T-helper 2 cell treated with Interferon-gamma antibody and Interleukin-4, amounts not matched to agents 5 μg/mL and 100 μg/mL, for 36 hours (primary cell): ENCODE data around the gene HIRIP3.
"Not testable (repeated sequence)": the region's sequence is repeated elsewhere in the genome, so short reads cannot be mapped to it uniquely, and the experiment has no call there.

Experiments used
- DNase-seq: peaks from one replicate; pipeline ENCODE4 v3.0.0; 2021; ENCODE audit warnings: low spot score
- H3K27ac Mint-ChIP-seq: one replicate; pipeline ENCODE4 v1.8.0; 2021; ENCODE audit warnings: mild to moderate bottlenecking, mixed read lengths
- H3K27me3 Mint-ChIP-seq: one replicate; pipeline ENCODE4 v1.8.0; 2021; ENCODE audit warnings: low read depth, mixed read lengths
- H3K36me3 Mint-ChIP-seq: one replicate; pipeline ENCODE4 v1.8.0; 2021; ENCODE audit warnings: low read depth, mixed read lengths
- H3K4me1 Mint-ChIP-seq: one replicate; pipeline ENCODE4 v1.8.0; 2021; ENCODE audit warnings: low read depth, mixed read lengths
- H3K4me3 Mint-ChIP-seq: one replicate; pipeline ENCODE4 v1.8.0; 2022; ENCODE audit warnings: mild to moderate bottlenecking, moderate library complexity, mixed read lengths
- H3K9me3 Mint-ChIP-seq: one replicate; pipeline ENCODE4 v1.8.0; 2021; ENCODE audit warnings: mixed read lengths

The HIRIP3 gene

DNA sequence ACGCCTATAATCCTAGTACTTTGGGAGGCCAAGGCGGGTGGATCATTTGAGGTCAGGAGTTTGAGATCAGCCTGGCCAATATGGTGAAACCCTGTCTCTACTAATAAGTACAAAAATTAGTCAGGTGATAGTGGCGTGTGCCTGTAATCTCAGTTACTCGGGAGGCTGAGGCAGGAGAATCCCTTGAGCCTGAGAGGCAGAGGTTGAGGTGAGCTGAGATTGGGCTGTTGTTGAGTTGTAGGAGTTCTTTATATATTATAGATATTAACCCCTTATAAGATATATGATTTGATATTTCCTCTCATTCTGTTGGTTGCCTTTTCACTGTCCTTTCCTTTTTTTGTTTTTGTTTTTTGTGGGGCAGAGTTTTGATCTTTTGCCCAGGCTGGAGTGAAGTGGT is 35.6 kb downstream of the HIRIP3 start:
- not testable (repeated sequence) for H3K27me3 Mint-ChIP-seq

GRCh38 chr16:29959293-29959692 is 36.1 kb downstream of the HIRIP3 start:
- no peaks in the 10 kb centered on the region for H3K9me3 Mint-ChIP-seq
- H3K4me3 Mint-ChIP-seq = no peak overlapping the region
- no peaks in the 10 kb centered on the region for H3K36me3 Mint-ChIP-seq
- no peak overlapping the region for H3K27ac Mint-ChIP-seq
- peaks cover 16% of the 10 kb centered on the region for H3K4me1 Mint-ChIP-seq
- H3K27me3 Mint-ChIP-seq = peaks cover 5% of the 10 kb centered on the region
- no peak for DNase-seq

More for the DNA sequence above, 35.6 kb downstream of the HIRIP3 start:
- not testable (repeated sequence) for H3K27ac Mint-ChIP-seq, H3K36me3 Mint-ChIP-seq, H3K4me3 Mint-ChIP-seq, H3K9me3 Mint-ChIP-seq, DNase-seq
- H3K4me1 Mint-ChIP-seq = peaks cover 16% of the 10 kb centered on the region

DNA sequence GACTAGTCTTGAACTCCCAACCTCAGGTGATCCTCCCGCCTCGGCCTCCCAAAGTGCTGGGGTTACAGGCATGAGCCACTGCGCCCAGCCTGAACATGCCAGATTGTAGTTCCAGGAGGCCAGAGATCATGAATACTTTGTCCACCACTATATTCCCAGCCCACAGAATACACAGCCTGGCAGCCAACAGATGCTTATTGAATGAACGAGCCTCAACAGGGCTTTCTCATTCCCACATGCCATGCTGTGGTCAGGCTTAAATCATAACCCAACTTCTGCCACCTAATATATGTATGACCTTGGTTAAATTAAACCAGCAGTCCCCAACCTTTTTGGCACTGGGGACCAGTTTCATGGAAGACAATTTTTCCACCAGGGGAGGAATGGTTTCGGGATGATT is 36.7 kb downstream of the HIRIP3 start:
- Mint-ChIP-seq H3K4me3 (no peak overlapping the region), H3K36me3 (no peaks in the 10 kb centered on the region), H3K4me1 (peaks cover 16% of the 10 kb centered on the region), H3K9me3 (no peaks in the 10 kb centered on the region), H3K27me3 (peaks cover 5% of the 10 kb centered on the region), H3K27ac (no peak overlapping the region)
- no peak for DNase-seq

DNA sequence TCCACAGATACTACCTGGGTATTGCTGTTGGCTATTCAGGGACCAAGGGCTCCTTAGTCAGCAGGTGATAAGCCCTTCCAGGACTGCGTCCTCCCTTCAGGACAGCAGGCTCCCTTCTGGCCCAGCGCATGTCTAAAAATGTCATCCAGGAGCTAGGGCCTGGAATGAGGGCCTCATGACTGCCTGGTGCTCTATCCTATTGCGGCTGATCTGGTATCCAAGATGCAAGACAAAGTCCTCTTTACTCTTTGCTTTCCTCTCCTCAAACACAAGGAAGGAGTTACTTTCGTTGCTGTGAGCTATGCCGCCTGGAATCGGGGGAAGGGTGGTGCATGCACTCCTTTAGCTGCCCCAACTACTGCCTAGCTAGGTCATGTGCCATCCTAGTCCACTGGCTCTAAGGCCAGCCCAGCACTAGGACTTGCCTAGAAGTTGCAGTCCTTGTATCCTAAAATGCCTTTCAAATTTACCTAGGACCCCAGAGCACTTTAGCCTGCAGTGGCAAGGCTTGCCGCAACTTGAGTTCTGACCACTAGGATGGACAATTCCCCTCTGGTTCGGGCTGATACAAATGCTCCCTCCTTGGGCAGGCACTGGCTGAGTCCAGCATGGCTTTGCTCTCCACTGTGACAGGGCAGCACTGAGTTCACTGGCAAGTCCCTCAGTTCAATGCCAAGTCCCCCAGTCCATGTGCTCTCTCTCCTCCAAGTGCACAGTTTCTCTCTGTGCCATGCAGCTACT is 43.6 kb downstream of the HIRIP3 start:
- Mint-ChIP-seq H3K36me3 (peaks cover 2% of the 10 kb centered on the region), H3K4me3 (no peak overlapping the region), H3K4me1 (no peaks in the 10 kb centered on the region), H3K27ac (no peak overlapping the region), H3K9me3 (peaks cover 3% of the 10 kb centered on the region), H3K27me3 (peaks cover 5% of the 10 kb centered on the region)
- DNase-seq = no peak

DNA sequence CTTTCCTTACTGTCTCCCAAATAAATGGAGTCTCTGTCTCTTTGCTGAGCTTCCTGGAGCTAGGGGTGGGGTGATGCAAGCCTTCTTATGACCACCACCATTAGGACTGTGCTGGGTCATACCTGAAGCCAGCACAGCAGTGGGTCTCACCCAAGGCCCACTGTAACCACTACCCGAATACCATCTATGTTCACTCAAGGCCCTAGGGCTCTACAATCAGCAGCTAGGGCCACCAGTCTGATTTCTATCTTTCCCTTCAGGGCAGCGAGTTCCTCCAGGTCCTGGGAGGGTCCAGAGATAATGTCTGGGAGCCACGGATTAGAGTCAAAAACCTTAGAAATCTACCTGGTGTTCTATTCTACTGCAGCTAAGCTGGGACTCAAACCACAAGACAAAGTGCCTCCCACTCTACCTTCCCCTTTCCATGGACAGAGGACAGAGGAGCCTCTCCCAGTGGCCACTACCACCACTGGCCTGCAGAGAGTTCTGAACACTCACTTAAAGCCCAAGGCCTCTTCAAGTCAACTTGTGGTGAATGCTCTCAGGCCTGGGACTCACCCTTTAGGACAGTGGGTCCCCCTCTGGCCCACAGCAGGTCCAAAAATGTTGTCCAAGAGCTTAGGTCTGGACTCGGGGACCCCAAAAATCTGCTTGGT is 44.5 kb downstream of the HIRIP3 start:
- peaks cover 3% of the 10 kb centered on the region for H3K9me3 Mint-ChIP-seq
- no peak overlapping the region for H3K4me3 Mint-ChIP-seq
- H3K4me1 Mint-ChIP-seq = no peaks in the 10 kb centered on the region
- H3K36me3 Mint-ChIP-seq = peaks cover 2% of the 10 kb centered on the region
- no peak overlapping the region for H3K27ac Mint-ChIP-seq
- peaks cover 5% of the 10 kb centered on the region for H3K27me3 Mint-ChIP-seq
- DNase-seq = no peak

GRCh38 chr16:29947897-29948296 is 47.5 kb downstream of the HIRIP3 start:
- no peak for DNase-seq
- Mint-ChIP-seq H3K27me3 (peaks cover 5% of the 10 kb centered on the region), H3K4me1 (no peaks in the 10 kb centered on the region), H3K27ac (no peak overlapping the region), H3K36me3 (peaks cover 2% of the 10 kb centered on the region), H3K9me3 (peaks cover 3% of the 10 kb centered on the region), H3K4me3 (no peak overlapping the region)

GRCh38 chr16:29943846-29944799 is 51.3 kb downstream of the HIRIP3 start:
- peaks cover 5% of the 10 kb centered on the region for H3K27me3 Mint-ChIP-seq
- H3K4me1 Mint-ChIP-seq = peaks cover 2% of the 10 kb centered on the region
- H3K27ac Mint-ChIP-seq = no peak overlapping the region
- no peaks in the 10 kb centered on the region for H3K9me3 Mint-ChIP-seq
- H3K36me3 Mint-ChIP-seq = no peaks in the 10 kb centered on the region
- no peak for DNase-seq
- no peak overlapping the region for H3K4me3 Mint-ChIP-seq
